GM18511 (cell line): Measurements from ENCODE around the gene GZMM.

Experiments
- ATAC-seq: cut with Tn5 transposase; IDR thresholded peaks from one replicate; pipeline ENCODE4 v1.9.1; 2021; ENCODE audit warnings: mild to moderate bottlenecking, moderate library complexity; ENCODE audit not compliant: unreplicated experiment

Gene GZMM

DNA sequence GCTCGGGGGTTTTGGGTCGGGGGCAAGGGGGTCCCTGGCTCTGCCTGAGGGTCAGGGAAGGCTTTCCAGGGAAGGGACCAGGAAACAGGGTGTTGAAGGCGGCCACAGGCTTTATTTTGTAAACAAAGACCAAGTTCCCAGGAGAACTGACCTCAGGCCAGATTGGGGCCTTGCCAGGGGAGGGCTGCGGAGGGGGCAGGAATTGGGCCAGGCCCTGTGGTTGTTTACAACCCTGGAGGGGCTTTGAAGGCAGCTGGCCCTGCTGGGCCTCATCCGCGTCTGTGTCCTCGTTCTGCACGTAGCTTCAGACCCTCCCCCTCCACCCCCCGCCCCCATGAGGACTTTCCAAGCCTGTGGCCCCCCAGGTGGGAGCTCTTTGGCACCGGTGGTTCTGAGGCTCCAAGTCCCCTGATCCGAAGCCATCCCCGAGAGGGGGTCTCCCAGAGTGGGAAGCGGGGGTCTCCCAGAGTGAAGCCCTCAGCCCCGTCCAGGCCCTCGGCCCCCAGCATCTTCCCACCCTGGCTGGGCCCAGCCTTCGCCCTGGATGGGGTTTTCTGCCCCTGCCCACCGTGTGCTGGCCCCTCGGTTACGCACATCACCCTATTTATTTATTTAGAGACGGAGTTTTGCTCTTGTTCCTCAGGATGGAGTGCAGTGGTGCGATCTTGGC lies 15.1 kb downstream of the GZMM start:
- ATAC-seq = no peak

- no peak for ATAC-seq
Observed at GRCh38 chr19:560121-560520, 16.3 kb downstream of the GZMM start.

GRCh38 chr19:566403-566802 lies 22.6 kb downstream of the GZMM start:
- no peak for ATAC-seq

DNA sequence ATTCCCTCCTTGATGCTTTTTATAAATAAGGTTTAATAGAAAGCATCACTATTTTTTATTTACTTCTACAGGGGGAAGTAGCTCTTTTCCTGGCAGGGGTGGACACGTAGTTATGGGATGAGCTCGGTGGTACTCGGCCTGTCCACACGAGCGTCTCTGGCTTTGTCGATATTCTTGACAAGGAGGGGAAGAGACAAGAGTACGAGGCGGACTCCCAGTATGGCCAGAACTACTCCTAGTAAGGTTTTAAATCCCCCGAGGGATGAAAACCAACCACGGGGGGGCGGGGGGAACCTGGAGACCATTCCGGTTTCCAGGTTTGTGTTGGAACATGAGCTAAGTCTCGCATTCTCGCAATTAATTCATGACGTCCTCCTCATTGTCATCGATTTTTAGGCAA lies 23.0 kb downstream of the GZMM start:
- no peak for ATAC-seq

GRCh38 chr19:567296-567900 lies 23.5 kb downstream of the GZMM start:
- ATAC-seq = no peak

DNA sequence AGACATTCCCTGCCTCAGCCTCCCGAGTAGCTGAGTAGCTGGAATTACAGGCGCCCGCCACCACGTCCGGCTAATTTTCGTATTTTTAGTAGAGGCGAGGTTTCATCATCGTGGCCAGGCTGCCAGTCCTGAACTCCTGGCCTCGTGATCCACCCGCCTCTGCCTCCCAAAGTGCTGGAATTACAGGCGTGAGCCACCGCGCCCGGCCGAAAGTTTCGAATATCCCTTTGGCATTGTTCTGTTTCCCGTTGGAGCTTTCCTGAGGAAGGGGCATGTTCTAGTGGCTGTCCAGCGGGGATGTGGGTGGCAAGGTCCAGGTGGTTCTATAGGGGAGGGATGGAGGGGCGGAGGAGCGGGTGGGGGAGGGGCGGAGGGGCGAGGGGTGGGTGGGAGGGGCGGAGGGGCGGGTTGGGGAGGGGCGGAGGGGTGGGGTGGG lies 26.4 kb downstream of the GZMM start:
- no peak for ATAC-seq

- ATAC-seq = no peak
Observed at GRCh38 chr19:570937-571565, 27.2 kb downstream of the GZMM start.

DNA sequence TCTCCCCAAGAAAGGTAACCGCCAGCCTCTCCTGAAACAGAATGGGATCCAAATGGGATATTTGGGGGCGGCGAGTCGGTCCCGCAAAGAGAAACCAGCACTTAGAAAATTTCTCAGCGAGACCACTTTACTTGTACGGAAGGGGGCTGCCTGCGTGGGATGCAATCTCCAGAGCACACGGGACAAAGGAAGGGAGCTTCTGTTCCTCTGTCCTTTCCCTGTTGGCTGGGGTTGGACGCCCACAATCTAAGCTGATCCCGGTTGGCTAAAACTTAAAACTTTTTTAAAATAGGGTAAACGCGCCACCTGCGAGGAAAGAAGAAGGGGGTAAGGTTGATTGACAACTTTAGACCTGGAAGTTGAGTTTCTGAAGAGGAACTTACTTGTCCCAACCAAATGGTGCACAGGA lies 27.7 kb downstream of the GZMM start:
- no peak for ATAC-seq

DNA sequence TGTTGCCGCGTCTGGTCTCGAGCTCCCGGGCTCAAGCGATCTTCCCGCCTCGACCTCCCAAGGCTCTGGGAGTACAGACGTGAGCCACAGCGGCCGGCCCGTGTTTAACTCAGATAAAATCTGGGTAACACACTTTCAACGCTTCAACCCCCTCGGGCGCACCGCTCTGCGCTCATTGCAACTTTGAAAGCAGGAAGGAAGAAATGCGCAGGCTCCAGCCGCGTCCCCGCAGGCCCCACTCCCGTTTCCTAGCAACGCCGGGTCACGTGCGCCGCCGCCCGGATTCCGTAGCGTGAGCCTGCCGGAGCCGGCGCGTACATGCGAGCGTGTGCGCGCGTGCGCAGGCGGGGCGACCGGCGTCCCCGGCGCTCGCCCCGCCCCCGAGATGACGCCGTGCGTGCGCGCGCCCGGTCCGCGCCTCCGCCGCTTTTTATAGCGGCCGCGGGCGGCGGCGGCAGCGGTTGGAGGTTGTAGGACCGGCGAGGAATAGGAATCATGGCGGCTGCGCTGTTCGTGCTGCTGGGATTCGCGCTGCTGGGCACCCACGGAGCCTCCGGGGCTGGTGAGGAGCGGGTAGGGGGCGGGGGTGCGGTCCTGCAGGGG lies 28.4 kb downstream of the GZMM start, which contains the start of gene BSG:
Gene BSG (plus strand): TSS at position 457 of the 603 bp plus-strand sequence. CDS start 39 bp downstream, at position 496.
- peak; percentile 68 for ATAC-seq

GRCh38 chr19:572743-573518 lies 29.1 kb downstream of the GZMM start:
- ATAC-seq = peak; percentile 3

DNA sequence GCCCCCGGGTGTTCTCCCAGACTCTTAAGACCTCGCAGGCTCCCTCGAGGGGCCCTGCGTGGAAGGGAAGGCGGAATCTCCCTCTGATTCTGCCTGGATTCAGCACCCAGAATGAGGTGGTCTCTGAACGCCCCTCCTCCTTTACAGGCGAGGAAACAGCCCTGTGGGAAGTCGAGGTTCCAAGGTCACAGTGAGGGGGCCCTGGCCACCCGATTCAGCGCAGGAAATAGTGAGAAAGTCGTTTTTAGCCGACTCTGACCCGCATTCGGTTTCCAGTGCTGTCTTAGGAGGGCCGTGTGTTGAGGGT lies 29.6 kb downstream of the GZMM start:
- ATAC-seq = no peak

- no peak for ATAC-seq
Observed at GRCh38 chr19:574658-575526, 31.0 kb downstream of the GZMM start.

GRCh38 chr19:575527-576506 lies 32.0 kb downstream of the GZMM start:
- no peak for ATAC-seq

DNA sequence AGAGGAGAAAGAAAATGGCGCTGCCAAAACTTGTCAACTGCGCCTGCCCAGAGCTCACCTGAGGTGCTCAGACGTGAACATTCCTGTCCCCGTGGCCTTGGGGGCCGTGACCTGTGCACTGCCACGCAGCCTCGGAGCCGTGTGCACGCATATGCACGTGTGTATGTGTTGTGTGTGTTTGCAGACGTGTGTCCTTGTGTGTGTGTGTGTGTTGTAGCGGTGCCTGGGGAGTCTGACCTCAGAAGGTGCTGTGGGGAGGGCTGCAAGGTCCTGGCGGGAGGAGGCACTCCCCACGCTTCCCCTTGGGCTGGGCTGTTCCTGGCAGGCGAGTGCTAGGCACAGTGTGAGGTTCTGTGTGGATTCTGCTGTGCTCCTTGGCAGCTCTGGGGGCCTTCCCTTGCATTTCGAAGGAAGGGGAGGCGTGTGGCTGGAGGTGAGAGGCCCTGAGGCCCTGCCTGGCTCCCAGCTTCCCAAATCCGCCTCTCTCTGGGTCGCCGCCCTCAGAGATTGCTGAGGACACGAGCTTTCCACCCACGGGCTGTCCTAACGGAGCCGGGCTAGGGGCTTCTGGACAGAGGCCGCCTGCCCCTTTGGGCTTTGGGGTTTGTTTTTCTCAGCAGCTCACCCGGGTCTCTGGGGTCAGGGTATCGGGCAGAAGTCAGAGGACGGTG lies 33.0 kb downstream of the GZMM start:
- no peak for ATAC-seq

DNA sequence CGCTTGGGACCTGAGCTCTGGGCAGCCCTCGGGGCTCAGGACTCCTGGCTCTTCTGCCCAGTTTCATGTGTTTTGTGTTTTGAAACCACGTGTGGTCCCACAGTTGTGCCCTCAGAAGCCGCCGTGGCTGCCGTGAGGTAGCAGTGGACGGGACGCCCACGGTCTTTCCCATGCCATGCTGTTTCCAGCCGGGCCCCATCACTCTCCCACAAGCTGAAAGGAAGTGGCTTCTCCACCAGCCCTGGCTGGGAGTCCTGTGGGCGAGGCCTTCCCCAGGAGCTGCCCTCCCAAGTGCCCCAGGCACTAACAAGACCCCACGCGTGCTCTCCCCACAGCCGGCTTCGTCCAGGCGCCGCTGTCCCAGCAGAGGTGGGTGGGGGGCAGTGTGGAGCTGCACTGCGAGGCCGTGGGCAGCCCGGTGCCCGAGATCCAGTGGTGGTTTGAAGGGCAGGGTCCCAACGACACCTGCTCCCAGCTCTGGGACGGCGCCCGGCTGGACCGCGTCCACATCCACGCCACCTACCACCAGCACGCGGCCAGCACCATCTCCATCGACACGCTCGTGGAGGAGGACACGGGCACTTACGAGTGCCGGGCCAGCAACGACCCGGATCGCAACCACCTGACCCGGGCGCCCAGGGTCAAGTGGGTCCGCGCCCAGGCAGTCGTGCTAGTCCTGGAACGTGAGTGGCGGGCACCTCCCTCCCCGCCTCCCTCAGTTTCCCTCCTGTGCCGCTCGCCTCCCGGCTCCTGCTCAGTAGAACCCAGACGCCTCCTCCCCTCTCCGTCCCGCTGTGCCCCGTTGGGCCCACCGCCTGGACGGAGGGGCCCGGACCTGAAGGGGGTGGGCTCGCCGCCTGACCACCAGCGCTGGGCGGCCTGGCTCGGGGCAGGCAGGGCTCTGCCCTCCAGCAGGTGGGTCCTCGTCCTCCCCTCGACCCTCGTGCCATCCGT lies 33.9 kb downstream of the GZMM start:
- no peak for ATAC-seq

GRCh38 chr19:579111-579841 lies 35.4 kb downstream of the GZMM start:
- no peak for ATAC-seq

DNA sequence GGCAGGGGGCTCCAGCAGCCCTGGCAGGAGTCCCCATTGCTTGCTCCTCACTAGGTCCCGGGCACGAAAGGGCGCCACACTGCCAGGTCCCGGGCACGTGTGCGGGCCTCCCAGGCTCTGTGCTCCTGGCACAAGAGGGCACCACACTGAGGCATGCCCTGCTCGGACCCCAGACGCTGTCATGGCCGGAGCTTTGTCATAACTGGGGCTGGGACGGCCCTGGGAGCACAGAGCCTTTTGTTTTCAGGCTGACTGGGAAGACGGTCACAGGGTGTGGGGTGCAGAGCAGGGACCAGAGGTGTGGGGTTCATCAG lies 35.9 kb downstream of the GZMM start:
- no peak for ATAC-seq
